ENCODE data around the gene TNFAIP8. TPM values are rescaled to one million over a fixed set of nuclear protein-coding genes. Genes with fewer than 3 reads are reported as not detected.
A peak's percentile ranks its signal among the peaks of the same experiment; 100 is the strongest.
"Not testable (repeated sequence)": the region's sequence is repeated elsewhere in the genome, so short reads cannot be mapped to it uniquely, and the experiment has no call there.

TNFAIP8 gene
- total and polyA plus RNA-seq, 5 donors from 2014 or later, result 120 to 244 (median 196) TPM

GRCh38 chr5:119426057-119426456 is 70.2 kb downstream of the TNFAIP8 start:
- Mint-ChIP-seq H3K27me3 (peaks cover 9% of the 10 kb centered on the region), H3K4me1 (no peaks in the 10 kb centered on the region), H3K27ac (no peak overlapping the region), H3K36me3 (no peaks in the 10 kb centered on the region), H3K9me3 (peaks cover 0 to 1% (median 0%) of the 10 kb centered on the region in 7 donors), H3K4me3 (no peak overlapping the region)
- H3K4me1 ChIP-seq (ENCODE audit: control insufficient read depth, insufficient read depth, low read length, poor library complexity, severe bottlenecking), result no peaks in the 10 kb centered on the region
- no peaks in the 10 kb centered on the region for H3K36me3 ChIP-seq (ENCODE audit: control insufficient read depth, insufficient read depth, low read length)
- no peak for ATAC-seq (ENCODE audit: low read depth in 2 of 2)
- no peak for DNase-seq
- peaks cover 2% of the 10 kb centered on the region for H3K27me3 ChIP-seq (ENCODE audit: control insufficient read depth, insufficient read depth, low read length)
- no peak overlapping the region for H3K4me3 ChIP-seq (ENCODE audit: low read depth, low read length)
- no peak overlapping the region for H3K27ac ChIP-seq (ENCODE audit: insufficient read depth, low read length, poor library complexity, severe bottlenecking)
- no peaks in the 10 kb centered on the region for H3K9me3 ChIP-seq (ENCODE audit: control insufficient read depth in 2 of 2, low read length in 2 of 2)

GRCh38 chr5:119427060-119427459 is 71.2 kb downstream of the TNFAIP8 start:
- Mint-ChIP-seq H3K9me3 (peaks cover 0 to 3% (median 0%) of the 10 kb centered on the region in 7 donors), H3K4me3 (no peak overlapping the region), H3K27me3 (peaks cover 9% of the 10 kb centered on the region), H3K4me1 (no peaks in the 10 kb centered on the region), H3K27ac (no peak overlapping the region), H3K36me3 (no peaks in the 10 kb centered on the region)
- H3K4me1 ChIP-seq (ENCODE audit: control insufficient read depth, insufficient read depth, low read length, poor library complexity, severe bottlenecking), result no peaks in the 10 kb centered on the region
- H3K4me3 ChIP-seq (ENCODE audit: low read depth, low read length), result no peak overlapping the region
- H3K36me3 ChIP-seq (ENCODE audit: control insufficient read depth, insufficient read depth, low read length), result no peaks in the 10 kb centered on the region
- ATAC-seq (ENCODE audit: low read depth in 2 of 2) (no peak), DNase-seq (no peak)
- H3K27ac ChIP-seq (ENCODE audit: insufficient read depth, low read length, poor library complexity, severe bottlenecking), result no peak overlapping the region
- H3K9me3 ChIP-seq (ENCODE audit: control insufficient read depth in 2 of 2, low read length in 2 of 2), result no peaks in the 10 kb centered on the region
- H3K27me3 ChIP-seq (ENCODE audit: control insufficient read depth, insufficient read depth, low read length), result peaks cover 2% of the 10 kb centered on the region

- H3K27me3 ChIP-seq (ENCODE audit: control insufficient read depth, insufficient read depth, low read length); H3K27ac Mint-ChIP-seq; ATAC-seq (ENCODE audit: low read depth in 2 of 2): not testable (repeated sequence)
Measured at GRCh38 chr5:119427596-119427995, 71.8 kb downstream of the TNFAIP8 start.

GRCh38 chr5:119428166-119428565 is 72.3 kb downstream of the TNFAIP8 start:
- H3K27me3 Mint-ChIP-seq; H3K36me3 Mint-ChIP-seq; H3K9me3 Mint-ChIP-seq; H3K27ac Mint-ChIP-seq; H3K4me1 Mint-ChIP-seq; H3K4me3 ChIP-seq (ENCODE audit: low read depth, low read length); H3K27ac ChIP-seq (ENCODE audit: insufficient read depth, low read length, poor library complexity, severe bottlenecking); H3K9me3 ChIP-seq (ENCODE audit: control insufficient read depth in 2 of 2, low read length in 2 of 2); H3K27me3 ChIP-seq (ENCODE audit: control insufficient read depth, insufficient read depth, low read length); ATAC-seq (ENCODE audit: low read depth in 2 of 2); H3K4me3 Mint-ChIP-seq; DNase-seq; H3K4me1 ChIP-seq (ENCODE audit: control insufficient read depth, insufficient read depth, low read length, poor library complexity, severe bottlenecking); H3K36me3 ChIP-seq (ENCODE audit: control insufficient read depth, insufficient read depth, low read length): not testable (repeated sequence)

More at GRCh38 chr5:119427596-119427995, 71.8 kb downstream of the TNFAIP8 start:
- not testable (repeated sequence) for H3K27me3 Mint-ChIP-seq; H3K4me1 ChIP-seq (ENCODE audit: control insufficient read depth, insufficient read depth, low read length, poor library complexity, severe bottlenecking); H3K9me3 Mint-ChIP-seq; DNase-seq; H3K36me3 ChIP-seq (ENCODE audit: control insufficient read depth, insufficient read depth, low read length); H3K27ac ChIP-seq (ENCODE audit: insufficient read depth, low read length, poor library complexity, severe bottlenecking); H3K4me3 ChIP-seq (ENCODE audit: low read depth, low read length); H3K4me3 Mint-ChIP-seq; H3K4me1 Mint-ChIP-seq; H3K36me3 Mint-ChIP-seq; H3K9me3 ChIP-seq (ENCODE audit: control insufficient read depth in 2 of 2, low read length in 2 of 2)

- not testable (repeated sequence) for DNase-seq; H3K9me3 Mint-ChIP-seq; H3K27me3 ChIP-seq (ENCODE audit: control insufficient read depth, insufficient read depth, low read length); H3K4me1 ChIP-seq (ENCODE audit: control insufficient read depth, insufficient read depth, low read length, poor library complexity, severe bottlenecking); H3K27ac Mint-ChIP-seq; H3K4me3 ChIP-seq (ENCODE audit: low read depth, low read length); H3K27ac ChIP-seq (ENCODE audit: insufficient read depth, low read length, poor library complexity, severe bottlenecking); ATAC-seq (ENCODE audit: low read depth in 2 of 2); H3K36me3 ChIP-seq (ENCODE audit: control insufficient read depth, insufficient read depth, low read length); H3K9me3 ChIP-seq (ENCODE audit: control insufficient read depth in 2 of 2, low read length in 2 of 2); H3K36me3 Mint-ChIP-seq; H3K4me1 Mint-ChIP-seq; H3K27me3 Mint-ChIP-seq; H3K4me3 Mint-ChIP-seq
Measured at GRCh38 chr5:119428574-119428973, 72.8 kb downstream of the TNFAIP8 start.

- H3K27ac ChIP-seq (ENCODE audit: insufficient read depth, low read length, poor library complexity, severe bottlenecking); H3K4me3 Mint-ChIP-seq; DNase-seq; H3K36me3 Mint-ChIP-seq; H3K27me3 ChIP-seq (ENCODE audit: control insufficient read depth, insufficient read depth, low read length); ATAC-seq (ENCODE audit: low read depth in 2 of 2); H3K9me3 ChIP-seq (ENCODE audit: control insufficient read depth in 2 of 2, low read length in 2 of 2); H3K4me1 ChIP-seq (ENCODE audit: control insufficient read depth, insufficient read depth, low read length, poor library complexity, severe bottlenecking); H3K36me3 ChIP-seq (ENCODE audit: control insufficient read depth, insufficient read depth, low read length); H3K9me3 Mint-ChIP-seq; H3K4me3 ChIP-seq (ENCODE audit: low read depth, low read length); H3K4me1 Mint-ChIP-seq; H3K27ac Mint-ChIP-seq: not testable (repeated sequence)
- peaks cover 29% of the 10 kb centered on the region for H3K27me3 Mint-ChIP-seq
Measured at GRCh38 chr5:119432674-119433237, 76.9 kb downstream of the TNFAIP8 start.

- peaks cover 37% of the 10 kb centered on the region for H3K27me3 Mint-ChIP-seq
- peak; percentile 57 to 68 for ATAC-seq (ENCODE audit: low read depth in 2 of 2)
- no peak overlapping the region for H3K4me3 ChIP-seq (ENCODE audit: low read depth, low read length)
- H3K27me3 ChIP-seq (ENCODE audit: control insufficient read depth, insufficient read depth, low read length), result peaks cover 9% of the 10 kb centered on the region
- no peak overlapping the region for H3K27ac ChIP-seq (ENCODE audit: insufficient read depth, low read length, poor library complexity, severe bottlenecking)
- H3K4me3 Mint-ChIP-seq, result peak overlapping the region in 1 of 4 donors; percentile 18
- no peaks in the 10 kb centered on the region for H3K4me1 ChIP-seq (ENCODE audit: control insufficient read depth, insufficient read depth, low read length, poor library complexity, severe bottlenecking)
- H3K4me1 Mint-ChIP-seq, result peaks cover 0 to 5% (median 5%) of the 10 kb centered on the region in 4 donors
- H3K36me3 ChIP-seq (ENCODE audit: control insufficient read depth, insufficient read depth, low read length), result no peaks in the 10 kb centered on the region
- H3K9me3 ChIP-seq (ENCODE audit: control insufficient read depth in 2 of 2, low read length in 2 of 2), result no peaks in the 10 kb centered on the region
- DNase-seq, result peak; percentile 40 to 77 (median 64)
- peak overlapping the region in 1 of 3 donors; percentile 40 for H3K27ac Mint-ChIP-seq
- peaks cover 0 to 3% (median 0%) of the 10 kb centered on the region in 7 donors for H3K9me3 Mint-ChIP-seq
- no peaks in the 10 kb centered on the region for H3K36me3 Mint-ChIP-seq
Measured at GRCh38 chr5:119435436-119436132, 79.8 kb downstream of the TNFAIP8 start.
